ENCODE measurements around the gene HMCN1.

GRCh38 chr1:186193224-186193623 lies 459.0 kb downstream of the HMCN1 start:
- TF ChIP-seq, protein P1, sequence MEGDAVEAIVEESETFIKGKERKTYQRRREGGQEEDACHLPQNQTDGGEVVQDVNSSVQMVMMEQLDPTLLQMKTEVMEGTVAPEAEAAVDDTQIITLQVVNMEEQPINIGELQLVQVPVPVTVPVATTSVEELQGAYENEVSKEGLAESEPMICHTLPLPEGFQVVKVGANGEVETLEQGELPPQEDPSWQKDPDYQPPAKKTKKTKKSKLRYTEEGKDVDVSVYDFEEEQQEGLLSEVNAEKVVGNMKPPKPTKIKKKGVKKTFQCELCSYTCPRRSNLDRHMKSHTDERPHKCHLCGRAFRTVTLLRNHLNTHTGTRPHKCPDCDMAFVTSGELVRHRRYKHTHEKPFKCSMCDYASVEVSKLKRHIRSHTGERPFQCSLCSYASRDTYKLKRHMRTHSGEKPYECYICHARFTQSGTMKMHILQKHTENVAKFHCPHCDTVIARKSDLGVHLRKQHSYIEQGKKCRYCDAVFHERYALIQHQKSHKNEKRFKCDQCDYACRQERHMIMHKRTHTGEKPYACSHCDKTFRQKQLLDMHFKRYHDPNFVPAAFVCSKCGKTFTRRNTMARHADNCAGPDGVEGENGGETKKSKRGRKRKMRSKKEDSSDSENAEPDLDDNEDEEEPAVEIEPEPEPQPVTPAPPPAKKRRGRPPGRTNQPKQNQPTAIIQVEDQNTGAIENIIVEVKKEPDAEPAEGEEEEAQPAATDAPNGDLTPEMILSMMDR (IDR thresholded peaks at IDR 0.05), result no peak
- no peak for TF ChIP-seq ZFX (IDR thresholded peaks at IDR 0.05; ENCODE audit: borderline replicate concordance)

All from 22Rv1 (cell line).